ENCODE results near the gene CRYAB.

Gene CRYAB

DNA sequence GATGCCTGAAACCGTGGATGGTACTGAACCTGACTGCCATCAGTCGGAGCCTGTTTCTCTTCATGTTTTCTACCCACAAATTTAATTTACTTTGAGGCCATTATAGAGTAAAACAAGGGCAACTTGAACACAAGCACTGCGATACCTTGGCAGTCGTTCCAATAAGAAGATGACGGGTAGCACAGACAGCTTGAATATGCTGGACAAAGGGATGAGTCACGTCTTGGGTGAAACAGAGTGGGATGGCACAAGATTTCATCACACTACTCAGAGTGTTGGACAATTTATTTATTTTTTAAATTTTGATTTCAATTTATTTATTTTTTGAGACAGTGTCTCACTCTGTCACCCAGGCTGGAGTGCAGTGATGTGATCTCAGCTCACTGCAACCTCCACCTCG, 31.3 kb upstream of the CRYAB start:
- no peak overlapping the region for H2AFZ ChIP-seq (ENCODE audit: low read depth, low read length)
- no peak overlapping the region for H3K23ac ChIP-seq (ENCODE audit: low read length in 2 of 2)
- H2BK120ac ChIP-seq (ENCODE audit: low read depth, low read length): no peak overlapping the region
- no peaks in the 10 kb centered on the region for H3K9me3 ChIP-seq (ENCODE audit: control insufficient read depth, low read length)
- peaks cover 12% of the 10 kb centered on the region for H3K4me1 ChIP-seq (ENCODE audit: control insufficient read depth, insufficient read depth, low read depth, low read length)
- H3K27me3 ChIP-seq (ENCODE audit: control insufficient read depth in 1 of 2, insufficient read depth in 1 of 2, low read length in 2 of 2): no peaks in the 10 kb centered on the region
- H4K8ac ChIP-seq (ENCODE audit: low read length): no peak overlapping the region
- H3K79me1 ChIP-seq (replicated peaks; ENCODE audit: low read length, poor library complexity, severe bottlenecking): peaks cover 19% of the 10 kb centered on the region
- H3K27ac ChIP-seq (ENCODE audit: low read length, poor library complexity, severe bottlenecking): no peak overlapping the region
- H2BK15ac ChIP-seq (ENCODE audit: low read depth, poor library complexity, severe bottlenecking): no peak overlapping the region
- no peak overlapping the region for H2AK5ac ChIP-seq (ENCODE audit: low read length, severe bottlenecking)
- H3K36me3 ChIP-seq (ENCODE audit: control insufficient read depth in 1 of 2, insufficient read depth in 2 of 2, low read depth in 1 of 2, low read length in 2 of 2): no peaks in the 10 kb centered on the region
- H3K4me2 ChIP-seq (ENCODE audit: low read length, poor library complexity, severe bottlenecking): no peak overlapping the region
- no peak overlapping the region for H3K9ac ChIP-seq (ENCODE audit: low read length)
- H3K4ac ChIP-seq (ENCODE audit: low read depth in 1 of 2, low read length in 2 of 2): no peak overlapping the region
- H2BK12ac ChIP-seq (ENCODE audit: low read length in 2 of 2): no peak overlapping the region
- no peak overlapping the region for H3K4me3 ChIP-seq (ENCODE audit: insufficient read depth in 1 of 2, low read depth in 1 of 2, low read length in 2 of 2)
- no peak overlapping the region for H3K14ac ChIP-seq (ENCODE audit: low read length in 2 of 2)
- WGBS: 98% methylated on average over 6 of the region's 7 CpGs
- DNase-seq: peak; percentile 18
- no peak overlapping the region for H3K18ac ChIP-seq (ENCODE audit: low read depth in 1 of 2, low read length in 2 of 2)
- no peak overlapping the region for H2BK5ac ChIP-seq (ENCODE audit: low read depth, low read length, poor library complexity, severe bottlenecking)
- H4K91ac ChIP-seq (ENCODE audit: low read length): no peak overlapping the region

DNA sequence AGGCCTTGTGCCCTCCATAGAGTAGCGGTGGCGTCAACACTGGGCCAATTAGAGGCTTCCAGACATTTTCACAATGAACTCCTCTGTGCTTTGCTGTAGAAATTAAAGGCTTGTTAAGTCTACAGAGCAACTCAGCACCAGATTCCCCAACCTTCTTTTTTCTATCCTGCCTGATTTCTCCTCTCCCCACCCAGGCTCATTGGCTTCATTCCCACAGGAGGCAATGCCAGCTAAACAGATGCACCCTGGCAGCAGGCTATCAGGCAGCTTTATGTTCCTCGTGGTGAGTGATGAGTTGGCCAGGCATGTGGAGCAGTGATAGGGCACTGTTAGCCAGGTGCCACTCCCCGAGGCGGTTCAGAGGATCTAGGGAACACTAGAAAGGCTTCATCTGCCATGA, 30.4 kb upstream of the CRYAB start:
- H3K9me3 ChIP-seq (ENCODE audit: control insufficient read depth, low read length): no peaks in the 10 kb centered on the region
- H3K18ac ChIP-seq (ENCODE audit: low read depth in 1 of 2, low read length in 2 of 2): no peak overlapping the region
- H3K23ac ChIP-seq (ENCODE audit: low read length in 2 of 2): no peak overlapping the region
- H2AFZ ChIP-seq (ENCODE audit: low read depth, low read length): no peak overlapping the region
- no peak overlapping the region for H2BK15ac ChIP-seq (ENCODE audit: low read depth, poor library complexity, severe bottlenecking)
- H3K27ac ChIP-seq (ENCODE audit: low read length, poor library complexity, severe bottlenecking): no peak overlapping the region
- H3K4ac ChIP-seq (ENCODE audit: low read depth in 1 of 2, low read length in 2 of 2): no peak overlapping the region
- peak overlapping the region; percentile 38 for H2AK5ac ChIP-seq (ENCODE audit: low read length, severe bottlenecking)
- no peak overlapping the region for H3K4me3 ChIP-seq (ENCODE audit: insufficient read depth in 1 of 2, low read depth in 1 of 2, low read length in 2 of 2)
- no peak overlapping the region for H3K4me2 ChIP-seq (ENCODE audit: low read length, poor library complexity, severe bottlenecking)
- H4K91ac ChIP-seq (ENCODE audit: low read length): no peak overlapping the region
- H3K27me3 ChIP-seq (ENCODE audit: control insufficient read depth in 1 of 2, insufficient read depth in 1 of 2, low read length in 2 of 2): no peaks in the 10 kb centered on the region
- no peaks in the 10 kb centered on the region for H3K36me3 ChIP-seq (ENCODE audit: control insufficient read depth in 1 of 2, insufficient read depth in 2 of 2, low read depth in 1 of 2, low read length in 2 of 2)
- no peak for DNase-seq
- no peak overlapping the region for H2BK12ac ChIP-seq (ENCODE audit: low read length in 2 of 2)
- H4K8ac ChIP-seq (ENCODE audit: low read length): no peak overlapping the region
- no peak overlapping the region for H3K9ac ChIP-seq (ENCODE audit: low read length)
- WGBS: 93% methylated on average over 5 of the region's 5 CpGs
- H3K79me1 ChIP-seq (replicated peaks; ENCODE audit: low read length, poor library complexity, severe bottlenecking): peaks cover 21% of the 10 kb centered on the region
- no peak overlapping the region for H3K14ac ChIP-seq (ENCODE audit: low read length in 2 of 2)
- H2BK120ac ChIP-seq (ENCODE audit: low read depth, low read length): no peak overlapping the region
- no peak overlapping the region for H2BK5ac ChIP-seq (ENCODE audit: low read depth, low read length, poor library complexity, severe bottlenecking)
- peaks cover 17% of the 10 kb centered on the region for H3K4me1 ChIP-seq (ENCODE audit: control insufficient read depth, insufficient read depth, low read depth, low read length)

DNA sequence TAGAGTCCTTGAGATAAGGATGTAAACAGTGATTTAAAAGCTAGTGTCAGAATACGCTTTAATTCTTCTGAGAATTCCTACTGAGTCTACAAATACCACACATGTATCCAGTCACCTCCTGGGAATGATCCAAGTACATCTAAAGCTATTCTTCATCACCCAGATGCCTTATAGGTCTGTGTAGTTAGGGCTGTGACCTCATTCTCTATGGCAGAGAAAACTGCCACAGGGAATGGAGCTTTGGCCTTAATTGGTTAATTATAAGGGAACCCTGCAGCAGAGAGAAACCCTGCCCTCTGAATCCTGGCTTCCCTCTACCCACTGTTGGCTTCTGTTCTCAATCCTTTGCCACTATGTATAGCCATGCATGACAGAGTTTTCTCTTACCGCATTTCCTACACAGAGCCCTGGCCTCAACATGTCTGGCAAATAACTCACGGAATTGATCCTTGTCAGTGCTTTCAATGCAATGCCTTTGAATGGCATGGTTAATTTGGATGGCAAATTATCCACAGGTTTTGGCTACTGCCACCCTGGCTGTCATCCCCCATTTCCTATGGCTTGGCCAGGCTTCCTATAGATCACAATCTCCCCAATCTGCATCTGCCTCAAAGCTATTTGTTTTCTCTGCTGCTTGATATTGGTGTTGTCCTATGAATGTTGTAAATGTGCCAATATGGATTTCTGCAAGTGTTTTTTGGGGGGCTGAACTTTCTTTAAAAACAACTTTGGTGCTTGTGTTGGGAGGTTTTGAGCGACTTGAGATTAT, 28.4 kb upstream of the CRYAB start:
- WGBS: 88% methylated on average over 2 of the region's 4 CpGs
- H2AK5ac ChIP-seq (ENCODE audit: low read length, severe bottlenecking): peak overlapping the region; percentile 50
- peaks cover 19% of the 10 kb centered on the region for H3K4me1 ChIP-seq (ENCODE audit: control insufficient read depth, insufficient read depth, low read depth, low read length)
- peak overlapping the region; percentile 78 for H3K27ac ChIP-seq (ENCODE audit: low read length, poor library complexity, severe bottlenecking)
- H3K18ac ChIP-seq (ENCODE audit: low read depth in 1 of 2, low read length in 2 of 2): no peak overlapping the region
- H3K4me3 ChIP-seq (ENCODE audit: insufficient read depth in 1 of 2, low read depth in 1 of 2, low read length in 2 of 2): no peak overlapping the region
- H4K91ac ChIP-seq (ENCODE audit: low read length): no peak overlapping the region
- H3K36me3 ChIP-seq (ENCODE audit: control insufficient read depth in 1 of 2, insufficient read depth in 2 of 2, low read depth in 1 of 2, low read length in 2 of 2): no peaks in the 10 kb centered on the region
- H2BK15ac ChIP-seq (ENCODE audit: low read depth, poor library complexity, severe bottlenecking): no peak overlapping the region
- peaks cover 16% of the 10 kb centered on the region for H3K79me1 ChIP-seq (replicated peaks; ENCODE audit: low read length, poor library complexity, severe bottlenecking)
- H3K4me2 ChIP-seq (ENCODE audit: low read length, poor library complexity, severe bottlenecking): no peak overlapping the region
- no peak overlapping the region for H3K23ac ChIP-seq (ENCODE audit: low read length in 2 of 2)
- H2BK12ac ChIP-seq (ENCODE audit: low read length in 2 of 2): no peak overlapping the region
- peak overlapping the region; percentile 77 for H3K9ac ChIP-seq (ENCODE audit: low read length)
- H2BK5ac ChIP-seq (ENCODE audit: low read depth, low read length, poor library complexity, severe bottlenecking): no peak overlapping the region
- no peak overlapping the region for H3K14ac ChIP-seq (ENCODE audit: low read length in 2 of 2)
- DNase-seq: peak; percentile 76
- no peaks in the 10 kb centered on the region for H3K9me3 ChIP-seq (ENCODE audit: control insufficient read depth, low read length)
- H3K27me3 ChIP-seq (ENCODE audit: control insufficient read depth in 1 of 2, insufficient read depth in 1 of 2, low read length in 2 of 2): no peaks in the 10 kb centered on the region
- no peak overlapping the region for H4K8ac ChIP-seq (ENCODE audit: low read length)
- no peak overlapping the region for H3K4ac ChIP-seq (ENCODE audit: low read depth in 1 of 2, low read length in 2 of 2)
- no peak overlapping the region for H2AFZ ChIP-seq (ENCODE audit: low read depth, low read length)
- H2BK120ac ChIP-seq (ENCODE audit: low read depth, low read length): no peak overlapping the region

DNA sequence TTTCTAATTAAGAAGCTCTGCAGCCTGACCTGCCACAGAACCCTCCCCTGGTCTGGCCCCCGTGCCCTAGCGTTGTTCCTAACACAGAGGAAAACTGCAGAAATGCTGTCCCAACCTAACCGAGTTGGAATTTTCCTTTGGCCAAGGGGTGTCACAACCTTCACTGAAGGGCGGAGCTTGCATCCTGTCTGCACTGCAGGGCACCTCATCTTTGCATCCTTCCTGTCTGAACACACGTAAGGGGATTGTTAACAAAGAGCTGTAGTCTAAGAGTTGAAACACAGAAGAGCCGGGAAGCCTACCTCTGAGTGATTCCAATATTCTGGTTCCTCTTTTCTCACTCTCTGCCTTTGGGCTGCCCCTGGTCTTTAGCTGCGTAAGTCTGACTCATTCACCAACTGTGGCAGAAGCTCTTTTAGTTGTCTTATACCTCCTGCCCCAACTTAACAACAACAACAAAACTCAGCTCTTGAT, 27.2 kb upstream of the CRYAB start:
- Histone ChIP-seq H3K4me3 (ENCODE audit: insufficient read depth in 1 of 2, low read depth in 1 of 2, low read length in 2 of 2) (peak overlapping the region in 1 of 2 experiments; percentile 81), H3K4me2 (ENCODE audit: low read length, poor library complexity, severe bottlenecking) (peak overlapping the region; percentile 26), H3K4ac (ENCODE audit: low read depth in 1 of 2, low read length in 2 of 2) (no peak overlapping the region), H2BK5ac (ENCODE audit: low read depth, low read length, poor library complexity, severe bottlenecking) (peak overlapping the region; percentile 15), H2BK120ac (ENCODE audit: low read depth, low read length) (peak overlapping the region; percentile 55), H2AFZ (ENCODE audit: low read depth, low read length) (no peak overlapping the region), H3K9ac (ENCODE audit: low read length) (peak overlapping the region; percentile 77), H2BK15ac (ENCODE audit: low read depth, poor library complexity, severe bottlenecking) (no peak overlapping the region), H3K27me3 (ENCODE audit: control insufficient read depth in 1 of 2, insufficient read depth in 1 of 2, low read length in 2 of 2) (no peaks in the 10 kb centered on the region), H3K36me3 (ENCODE audit: control insufficient read depth in 1 of 2, insufficient read depth in 2 of 2, low read depth in 1 of 2, low read length in 2 of 2) (no peaks in the 10 kb centered on the region), H4K8ac (ENCODE audit: low read length) (peak overlapping the region; percentile 27), H3K27ac (ENCODE audit: low read length, poor library complexity, severe bottlenecking) (peak overlapping the region; percentile 46), H3K14ac (ENCODE audit: low read length in 2 of 2) (no peak overlapping the region), H3K9me3 (ENCODE audit: control insufficient read depth, low read length) (no peaks in the 10 kb centered on the region), H2BK12ac (ENCODE audit: low read length in 2 of 2) (no peak overlapping the region), H2AK5ac (ENCODE audit: low read length, severe bottlenecking) (peak overlapping the region; percentile 5), H3K23ac (ENCODE audit: low read length in 2 of 2) (no peak overlapping the region), H3K79me1 (replicated peaks; ENCODE audit: low read length, poor library complexity, severe bottlenecking) (peaks cover 16% of the 10 kb centered on the region), H3K18ac (ENCODE audit: low read depth in 1 of 2, low read length in 2 of 2) (peak overlapping the region in 1 of 2 experiments; percentile 50), H3K4me1 (ENCODE audit: control insufficient read depth, insufficient read depth, low read depth, low read length) (peaks cover 21% of the 10 kb centered on the region), H4K91ac (ENCODE audit: low read length) (no peak overlapping the region)
- WGBS: 24% methylated on average over 7 of the region's 7 CpGs
- DNase-seq: peak; percentile 81

Data from mesenchymal stem cell (in vitro differentiated cells and primary cell).